ENCODE results near the gene PACS2. TPM values are rescaled to one million over a fixed set of nuclear protein-coding genes. Genes with fewer than 3 reads are reported as not detected.

PACS2 gene
- total RNA-seq, 1 experiment from 2014 or later, result 62.0 TPM

GRCh38 chr14:105283028-105283427 lies 31.5 kb upstream of the PACS2 start:
- Histone ChIP-seq H2AFZ (ENCODE audit: low read length) (no peak overlapping the region), H3K4me2 (ENCODE audit: low read length) (no peak overlapping the region), H3K9me3 (ENCODE audit: low read length) (no peaks in the 10 kb centered on the region), H3K9me2 (replicated peaks; ENCODE audit: low read length) (no peaks in the 10 kb centered on the region), H3K4me1 (ENCODE audit: insufficient read depth, low read length) (no peaks in the 10 kb centered on the region), H3K9ac (ENCODE audit: low read length) (no peak overlapping the region), H4K20me1 (ENCODE audit: low read length) (peaks cover 3% of the 10 kb centered on the region; the same call in 1 of the 2 replicates), H3F3A (ENCODE audit: low read length, unreplicated experiment) (no peaks in the 10 kb centered on the region), H3K36me3 (ENCODE audit: low read depth, low read length) (no peaks in the 10 kb centered on the region), H3K4me3 (ENCODE audit: low read length) (no peak overlapping the region), H3K27me3 (ENCODE audit: low read length) (no peaks in the 10 kb centered on the region), H3K27ac (ENCODE audit: low read length) (no peak overlapping the region), H3K79me2 (ENCODE audit: low read length) (peaks cover 56% of the 10 kb centered on the region)
- ChIA-PET POLR2A (ENCODE audit: unreplicated experiment) (no interaction called here), CTCF (no interaction called here)
- intact Hi-C loops (cut with micrococcal nuclease), result no loop called here
- DNase-seq (no peak), ATAC-seq (no peak)
- BruUV-seq (replicated peaks), result no TSS peak
- TF ChIP-seq EZH2 (IDR thresholded peaks at IDR 0.05; ENCODE audit: low read length, unreplicated experiment) (no peak), CTCF (conservative IDR thresholded peaks at IDR 0.05; ENCODE audit: low read depth, low read length) (no peak), EZH2phosphoT487 (IDR thresholded peaks at IDR 0.05; ENCODE audit: borderline replicate concordance, low read length) (no peak)

- H4K20me1 ChIP-seq (ENCODE audit: low read length), result peaks cover 3% of the 10 kb centered on the region; the same call in 1 of the 2 replicates
- no peaks in the 10 kb centered on the region for H3F3A ChIP-seq (ENCODE audit: low read length, unreplicated experiment)
- H3K79me2 ChIP-seq (ENCODE audit: low read length), result peaks cover 54% of the 10 kb centered on the region
- H3K4me2 ChIP-seq (ENCODE audit: low read length), result no peak overlapping the region
- H3K4me3 ChIP-seq (ENCODE audit: low read length), result no peak overlapping the region
- no peak for ATAC-seq
- TF ChIP-seq EZH2 (IDR thresholded peaks at IDR 0.05; ENCODE audit: low read length, unreplicated experiment) (no peak), CTCF (conservative IDR thresholded peaks at IDR 0.05; ENCODE audit: low read depth, low read length) (no peak), EZH2phosphoT487 (IDR thresholded peaks at IDR 0.05; ENCODE audit: borderline replicate concordance, low read length) (no peak)
- no peaks in the 10 kb centered on the region for H3K9me2 ChIP-seq (replicated peaks; ENCODE audit: low read length)
- CTCF ChIA-PET, result interaction anchor here (0.6 kb wide), 1 partner anchor 24 kb away, joined by 5 read pairs; no protein-coding TSS in a partner anchor
- H3K4me1 ChIP-seq (ENCODE audit: insufficient read depth, low read length), result no peaks in the 10 kb centered on the region
- H3K27me3 ChIP-seq (ENCODE audit: low read length), result no peaks in the 10 kb centered on the region
- H2AFZ ChIP-seq (ENCODE audit: low read length), result no peak overlapping the region
- H3K9me3 ChIP-seq (ENCODE audit: low read length), result no peaks in the 10 kb centered on the region
- BruUV-seq (replicated peaks), result no TSS peak
- H3K9ac ChIP-seq (ENCODE audit: low read length), result no peak overlapping the region
- POLR2A ChIA-PET (ENCODE audit: unreplicated experiment), result no interaction called here
- no peak overlapping the region for H3K27ac ChIP-seq (ENCODE audit: low read length)
- H3K36me3 ChIP-seq (ENCODE audit: low read depth, low read length), result no peaks in the 10 kb centered on the region
- no peak for DNase-seq
- intact Hi-C loops (cut with micrococcal nuclease), result no loop called here
Measured at GRCh38 chr14:105283899-105284298, 30.6 kb upstream of the PACS2 start.

- BruUV-seq (replicated peaks), result TSS peak; percentile 44
- CTCF ChIA-PET, result no interaction called here
- ATAC-seq, result no peak
Measured at GRCh38 chr14:105285174-105285573, 29.4 kb upstream of the PACS2 start.

More at GRCh38 chr14:105285174-105285573, 29.4 kb upstream of the PACS2 start:
- no peaks in the 10 kb centered on the region for H3K4me1 ChIP-seq (ENCODE audit: insufficient read depth, low read length)
- no peaks in the 10 kb centered on the region for H3K9me2 ChIP-seq (replicated peaks; ENCODE audit: low read length)
- H3K9me3 ChIP-seq (ENCODE audit: low read length), result no peaks in the 10 kb centered on the region
- peaks cover 46% of the 10 kb centered on the region for H3K79me2 ChIP-seq (ENCODE audit: low read length)
- DNase-seq, result no peak
- no peak for TF ChIP-seq CTCF (conservative IDR thresholded peaks at IDR 0.05; ENCODE audit: low read depth, low read length)
- no peak for TF ChIP-seq EZH2 (IDR thresholded peaks at IDR 0.05; ENCODE audit: low read length, unreplicated experiment)
- no peak for TF ChIP-seq EZH2phosphoT487 (IDR thresholded peaks at IDR 0.05; ENCODE audit: borderline replicate concordance, low read length)
- peaks cover 3% of the 10 kb centered on the region; the same call in 1 of the 2 replicates for H4K20me1 ChIP-seq (ENCODE audit: low read length)
- H3K9ac ChIP-seq (ENCODE audit: low read length), result no peak overlapping the region
- intact Hi-C loops (cut with micrococcal nuclease), result no loop called here
- POLR2A ChIA-PET (ENCODE audit: unreplicated experiment), result no interaction called here
- H2AFZ ChIP-seq (ENCODE audit: low read length), result no peak overlapping the region
- no peaks in the 10 kb centered on the region for H3K36me3 ChIP-seq (ENCODE audit: low read depth, low read length)
- H3K4me2 ChIP-seq (ENCODE audit: low read length), result no peak overlapping the region
- H3F3A ChIP-seq (ENCODE audit: low read length, unreplicated experiment), result no peaks in the 10 kb centered on the region
- no peaks in the 10 kb centered on the region for H3K27me3 ChIP-seq (ENCODE audit: low read length)
- no peak overlapping the region for H3K27ac ChIP-seq (ENCODE audit: low read length)
- H3K4me3 ChIP-seq (ENCODE audit: low read length), result no peak overlapping the region
